GM12875 (cell line): Measurements from ENCODE around the gene C1QTNF9.
"Not testable (repeated sequence)": the region's sequence is repeated elsewhere in the genome, so short reads cannot be mapped to it uniquely, and the experiment has no call there.

Experiments used
- H3K4me3 ChIP-seq: one replicate; pipeline ENCODE4 v1.5.1; 2011; ENCODE audit warnings: low read depth, low read length, control low read depth
- TF ChIP-seq, protein P1 (sequence below): IDR thresholded peaks from 2 replicates; pipeline ENCODE4 v1.5.1; 2011; ENCODE audit warnings: low read depth, mild to moderate bottlenecking, control low read depth, inconsistent platforms, low read length, moderate library complexity, borderline replicate concordance; ENCODE audit not compliant: insufficient read depth

Gene C1QTNF9

DNA sequence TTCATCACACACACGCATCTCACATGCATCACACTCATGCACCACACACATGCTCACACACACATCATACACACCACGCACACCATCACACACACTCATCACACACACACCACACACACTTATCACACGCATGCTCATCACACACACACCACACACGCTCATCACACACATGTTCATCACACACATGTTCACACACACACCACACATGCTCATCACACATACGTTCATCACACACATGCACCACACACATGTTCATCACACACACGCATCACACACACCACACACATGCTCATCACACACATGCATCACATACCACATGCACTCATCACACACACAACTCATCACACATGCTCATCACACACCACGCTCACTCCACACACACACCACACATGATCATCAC, 46.9 kb downstream of the C1QTNF9 start:
- TF ChIP-seq, protein P1, sequence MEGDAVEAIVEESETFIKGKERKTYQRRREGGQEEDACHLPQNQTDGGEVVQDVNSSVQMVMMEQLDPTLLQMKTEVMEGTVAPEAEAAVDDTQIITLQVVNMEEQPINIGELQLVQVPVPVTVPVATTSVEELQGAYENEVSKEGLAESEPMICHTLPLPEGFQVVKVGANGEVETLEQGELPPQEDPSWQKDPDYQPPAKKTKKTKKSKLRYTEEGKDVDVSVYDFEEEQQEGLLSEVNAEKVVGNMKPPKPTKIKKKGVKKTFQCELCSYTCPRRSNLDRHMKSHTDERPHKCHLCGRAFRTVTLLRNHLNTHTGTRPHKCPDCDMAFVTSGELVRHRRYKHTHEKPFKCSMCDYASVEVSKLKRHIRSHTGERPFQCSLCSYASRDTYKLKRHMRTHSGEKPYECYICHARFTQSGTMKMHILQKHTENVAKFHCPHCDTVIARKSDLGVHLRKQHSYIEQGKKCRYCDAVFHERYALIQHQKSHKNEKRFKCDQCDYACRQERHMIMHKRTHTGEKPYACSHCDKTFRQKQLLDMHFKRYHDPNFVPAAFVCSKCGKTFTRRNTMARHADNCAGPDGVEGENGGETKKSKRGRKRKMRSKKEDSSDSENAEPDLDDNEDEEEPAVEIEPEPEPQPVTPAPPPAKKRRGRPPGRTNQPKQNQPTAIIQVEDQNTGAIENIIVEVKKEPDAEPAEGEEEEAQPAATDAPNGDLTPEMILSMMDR: no peak
- no peak overlapping the region for H3K4me3 ChIP-seq

DNA sequence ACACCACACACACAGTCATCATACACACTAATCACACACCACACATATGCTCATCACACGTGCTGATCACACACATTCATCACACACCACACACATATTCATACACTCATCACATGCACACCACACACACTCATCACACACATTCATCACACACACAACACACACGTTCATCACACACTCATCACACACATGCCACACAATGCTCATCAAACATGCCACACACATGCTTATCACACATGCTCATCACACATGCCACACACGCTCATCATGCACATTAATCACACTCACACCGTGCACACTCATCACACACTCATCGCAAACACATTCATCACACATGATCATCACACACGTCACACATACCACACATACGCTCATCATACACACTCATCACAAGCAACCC, 47.5 kb downstream of the C1QTNF9 start:
- no peak overlapping the region for H3K4me3 ChIP-seq
- TF ChIP-seq, protein P1: no peak

DNA sequence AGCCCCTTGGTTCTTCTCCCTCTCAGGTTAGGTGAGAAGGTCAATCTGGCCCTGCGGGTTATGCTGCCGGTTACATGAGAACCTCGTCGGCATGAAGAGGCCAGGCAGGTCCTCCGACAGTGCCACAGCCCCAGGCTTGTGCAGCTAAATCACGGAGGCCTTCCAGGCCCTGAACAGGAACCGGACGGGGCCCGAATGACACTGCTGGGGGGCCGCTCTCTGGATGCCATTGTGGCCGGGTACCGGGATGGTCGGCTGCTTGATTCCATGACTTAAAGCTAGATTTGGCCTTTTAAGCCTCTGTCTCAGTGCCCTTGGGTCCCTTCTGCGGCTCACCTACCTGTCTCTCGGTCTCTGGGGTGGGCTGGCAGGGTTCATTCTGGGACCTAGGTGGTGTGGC, 48.4 kb downstream of the C1QTNF9 start:
- TF ChIP-seq, protein P1: no peak
- no peak overlapping the region for H3K4me3 ChIP-seq

DNA sequence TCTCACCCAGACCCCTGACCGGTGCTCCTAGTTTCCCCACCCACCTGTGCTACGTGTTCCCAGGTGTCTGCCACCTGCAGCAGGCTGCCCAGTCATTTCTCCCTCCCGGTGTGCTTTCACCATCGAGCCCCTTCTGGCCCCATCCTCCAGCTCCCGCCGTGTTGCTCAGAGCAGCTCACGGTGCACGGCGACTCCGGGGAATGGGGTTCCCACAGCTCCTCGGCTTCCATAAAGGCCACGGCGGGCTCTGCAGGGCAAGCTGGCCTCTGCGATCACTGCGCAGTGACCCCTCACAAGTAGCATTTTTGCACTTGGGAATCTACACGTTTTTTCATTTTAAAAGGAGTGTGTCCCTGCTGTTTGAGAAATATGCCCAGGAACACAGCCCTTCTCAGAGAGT, 49.5 kb downstream of the C1QTNF9 start:
- H3K4me3 ChIP-seq: not testable (repeated sequence)

DNA sequence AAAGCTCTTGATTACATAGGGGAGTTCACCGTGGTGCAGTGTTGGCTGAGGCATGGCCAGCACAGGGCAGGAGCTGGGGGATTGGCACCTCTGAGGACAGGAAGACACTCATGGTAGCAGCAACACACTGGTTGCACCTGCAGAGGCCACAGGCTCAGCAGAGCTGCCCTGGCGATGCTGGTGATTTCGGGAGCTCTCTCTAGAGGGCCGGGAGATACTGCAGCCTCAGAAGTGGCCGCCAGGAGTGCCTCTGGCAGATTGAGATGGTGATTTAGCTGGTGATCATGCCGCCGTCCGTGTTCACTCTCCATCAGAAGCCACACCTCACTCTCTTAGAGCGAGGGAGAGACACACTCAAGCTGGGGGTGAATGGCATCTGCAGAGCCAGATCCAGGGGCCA, 49.9 kb downstream of the C1QTNF9 start:
- H3K4me3 ChIP-seq: not testable (repeated sequence)

DNA sequence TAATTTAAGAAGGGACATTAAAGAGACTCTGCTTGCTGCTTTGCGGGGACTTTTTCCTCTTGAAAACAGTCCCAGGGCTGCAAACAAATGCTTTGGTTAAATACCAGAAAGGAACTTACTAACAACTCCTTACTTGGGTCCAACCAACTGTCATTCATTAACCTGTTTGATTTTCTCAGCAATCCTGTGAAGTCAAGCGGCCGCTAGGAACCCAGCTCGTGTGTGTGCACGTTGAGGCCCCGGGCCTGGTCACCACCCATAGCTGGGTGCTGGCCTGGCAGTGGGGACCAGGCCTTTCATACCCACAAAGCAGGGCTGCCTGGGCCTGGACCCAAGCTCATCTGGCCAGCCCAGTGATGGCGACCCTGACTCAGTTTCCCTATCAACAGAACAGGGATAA, 50.7 kb downstream of the C1QTNF9 start:
- no peak overlapping the region for H3K4me3 ChIP-seq
- TF ChIP-seq, protein P1: no peak

DNA sequence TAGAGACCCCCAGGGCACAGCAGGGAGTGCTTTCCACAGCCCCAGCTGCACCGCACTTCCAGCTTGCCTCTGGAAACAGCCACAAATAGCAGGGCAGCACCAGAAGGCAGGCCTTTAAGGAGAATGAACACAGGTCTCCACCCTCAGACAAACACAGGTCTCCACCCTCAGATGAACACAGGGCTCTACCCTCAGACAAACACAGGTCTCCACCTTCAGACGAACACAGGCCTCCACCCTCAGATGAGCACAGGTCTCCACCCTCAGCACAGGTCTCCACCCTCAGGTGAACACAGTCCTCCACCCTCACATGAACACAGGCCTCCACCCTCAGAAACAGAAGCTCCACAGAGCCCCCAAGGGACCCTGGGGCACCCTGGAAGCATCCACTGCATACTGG, 51.7 kb downstream of the C1QTNF9 start:
- TF ChIP-seq, protein P1: no peak
- no peak overlapping the region for H3K4me3 ChIP-seq

DNA sequence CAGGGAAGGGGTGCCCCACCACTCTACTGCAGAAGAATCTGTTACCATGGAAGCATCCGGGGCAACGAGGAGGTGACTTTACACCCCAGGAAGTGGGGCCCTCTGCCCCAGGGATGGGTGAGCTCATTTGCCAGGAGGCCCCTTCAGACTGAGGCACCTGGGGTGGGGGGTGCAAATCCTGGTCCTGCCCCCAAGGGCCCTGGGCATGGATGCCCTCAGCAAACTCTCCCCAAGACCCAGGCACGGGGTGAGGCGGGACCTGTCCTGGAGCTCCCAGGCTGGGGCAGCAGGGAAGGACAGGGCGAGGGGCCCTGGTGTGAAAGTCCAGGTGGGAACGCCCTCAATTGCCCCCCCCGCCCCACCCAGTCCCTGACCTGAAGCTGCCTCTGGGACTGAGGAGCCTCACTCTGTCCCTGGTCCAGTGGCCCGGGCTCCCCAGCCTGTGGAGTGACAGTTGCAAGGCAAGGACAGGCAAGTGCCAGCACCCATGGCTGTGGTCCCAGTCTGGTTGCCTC, 52.5 kb downstream of the C1QTNF9 start:
- TF ChIP-seq, protein P1: no peak
- no peak overlapping the region for H3K4me3 ChIP-seq
